Measurements from ENCODE around the gene GRIA3.

GRCh38 chrX:123358457-123358856, 174.4 kb downstream of the GRIA3 start:
- TF ChIP-seq CTCF (IDR thresholded peaks at IDR 0.05) (no peak), POLR2A (IDR thresholded peaks at IDR 0.05) (no peak), POLR2AphosphoS5 (IDR thresholded peaks at IDR 0.05; ENCODE audit: insufficient read depth in 1 of 2, low read depth in 1 of 2) (no peak)
